ENCODE results near the gene GPC6. TPM values are rescaled to one million over a fixed set of nuclear protein-coding genes. Genes with fewer than 3 reads are reported as not detected.

Gene GPC6
- polyA plus RNA-seq, 1 of the 3 experiments (the other 2 are of a cell fraction) = 6.7 TPM

GRCh38 chr13:93577105-93577504, 350.5 kb downstream of the GPC6 start:
- no peaks in the 10 kb centered on the region for H4K20me1 ChIP-seq (ENCODE audit: insufficient read depth)
- no peaks in the 10 kb centered on the region for H3K4me1 ChIP-seq (ENCODE audit: control insufficient read depth in 1 of 2, insufficient read depth in 2 of 2, low read depth in 1 of 2, low read length in 1 of 2)
- no peak overlapping the region for H3K4me2 ChIP-seq
- no peaks in the 10 kb centered on the region for H3K36me3 ChIP-seq (replicated peaks in 1 of 2; ENCODE audit: control insufficient read depth in 1 of 2, insufficient read depth in 2 of 2, low read length in 1 of 2)
- no peaks in the 10 kb centered on the region for H3F3A ChIP-seq (replicated peaks; ENCODE audit: insufficient read depth)
- H3K9me3 ChIP-seq = no peaks in the 10 kb centered on the region
- 0 out of 2 replicates have a peak, but pooled peaks cover 4% of the 10 kb centered on the region for H3K9me2 ChIP-seq
- H3K27me3 ChIP-seq (ENCODE audit: insufficient read depth) = no peaks in the 10 kb centered on the region
- CTCF ChIA-PET = no interaction called here
- POLR2A ChIA-PET = no interaction called here
- H3K79me2 ChIP-seq (ENCODE audit: insufficient read depth) = no peaks in the 10 kb centered on the region
- WGBS (ENCODE audit: low lambda C conversion rate) = 82% methylated on average over 2 of the region's 2 CpGs
- H3K27ac ChIP-seq (ENCODE audit: low read depth in 2 of 2, low read length in 1 of 2) = no peak overlapping the region
- no peak for TF ChIP-seq JUND (IDR thresholded peaks at IDR 0.05)
- no peak for TF ChIP-seq TAF1 (IDR thresholded peaks at IDR 0.05; ENCODE audit: borderline replicate concordance, low read depth, low read length)
- TF ChIP-seq FOXJ3 (CRISPR knock-in tag; IDR thresholded peaks at IDR 0.05) = no peak
- no peak for TF ChIP-seq RFX5 (IDR thresholded peaks at IDR 0.05; ENCODE audit: low read length)
- no peak for TF ChIP-seq PBX3 (IDR thresholded peaks at IDR 0.05)
- no peak for TF ChIP-seq MEF2A (IDR thresholded peaks at IDR 0.05; ENCODE audit: borderline replicate concordance, low read depth)
- TF ChIP-seq EZH2phosphoT487 (IDR thresholded peaks at IDR 0.05; ENCODE audit: borderline replicate concordance, low read depth) = no peak
- no peak overlapping the region for H3K4me3 ChIP-seq (ENCODE audit: low read depth in 2 of 2, low read length in 1 of 2)
- no peak overlapping the region for H3K9ac ChIP-seq
- no peak overlapping the region for H2AFZ ChIP-seq (ENCODE audit: low read depth)
- DNase-seq = no peak

- H2AFZ ChIP-seq (ENCODE audit: low read depth) = no peak overlapping the region
- no peak overlapping the region for H3K4me3 ChIP-seq (ENCODE audit: low read depth in 2 of 2, low read length in 1 of 2)
- no peak for DNase-seq
- ChIA-PET CTCF (interaction anchor here (1.5 kb wide), 1 partner anchor 11 kb away, joined by 3 read pairs; no protein-coding TSS in a partner anchor), POLR2A (no interaction called here)
- no peaks in the 10 kb centered on the region for H3K36me3 ChIP-seq (replicated peaks in 1 of 2; ENCODE audit: control insufficient read depth in 1 of 2, insufficient read depth in 2 of 2, low read length in 1 of 2)
- no peaks in the 10 kb centered on the region for H3K27me3 ChIP-seq (ENCODE audit: insufficient read depth)
- H3K4me2 ChIP-seq = no peak overlapping the region
- no peaks in the 10 kb centered on the region for H3F3A ChIP-seq (replicated peaks; ENCODE audit: insufficient read depth)
- no peaks in the 10 kb centered on the region for H3K79me2 ChIP-seq (ENCODE audit: insufficient read depth)
- H3K4me1 ChIP-seq (ENCODE audit: control insufficient read depth in 1 of 2, insufficient read depth in 2 of 2, low read depth in 1 of 2, low read length in 1 of 2) = no peaks in the 10 kb centered on the region
- no peaks in the 10 kb centered on the region for H3K9me3 ChIP-seq
- no peak overlapping the region for H3K27ac ChIP-seq (ENCODE audit: low read depth in 2 of 2, low read length in 1 of 2)
- H4K20me1 ChIP-seq (ENCODE audit: insufficient read depth) = no peaks in the 10 kb centered on the region
- H3K9me2 ChIP-seq = no peaks in the 10 kb centered on the region
- no peak overlapping the region for H3K9ac ChIP-seq
- TF ChIP-seq POLR2AphosphoS5 (IDR thresholded peaks at IDR 0.05; ENCODE audit: low read depth, low read length) (no peak), FOSL2 (IDR thresholded peaks at IDR 0.05; ENCODE audit: borderline replicate concordance, low read depth) (no peak), SIN3A (IDR thresholded peaks at IDR 0.05; ENCODE audit: borderline replicate concordance, low read depth, low read length) (no peak), RFX5 (IDR thresholded peaks at IDR 0.05; ENCODE audit: low read length) (no peak), FOXJ3 (CRISPR knock-in tag; IDR thresholded peaks at IDR 0.05) (no peak), IRF3 (IDR thresholded peaks at IDR 0.05; ENCODE audit: low read depth, low read length) (no peak), MXI1 (IDR thresholded peaks at IDR 0.05; ENCODE audit: low read depth, low read length) (no peak), RCOR1 (IDR thresholded peaks at IDR 0.05; ENCODE audit: low read length) (no peak), EP300 (IDR thresholded peaks at IDR 0.05; ENCODE audit: borderline replicate concordance in 1 of 2, low read depth in 1 of 2, low read length in 1 of 2) (no peak), RXRA (IDR thresholded peaks at IDR 0.05; ENCODE audit: borderline replicate concordance, low read depth) (no peak), ELF1 (IDR thresholded peaks at IDR 0.05) (no peak), USF2 (IDR thresholded peaks at IDR 0.05; ENCODE audit: borderline replicate concordance, low read depth, low read length) (no peak), NRF1 (IDR thresholded peaks at IDR 0.05; ENCODE audit: low read depth, low read length) (no peak), PBX3 (IDR thresholded peaks at IDR 0.05) (no peak)
- TF ChIP-seq, protein P1, sequence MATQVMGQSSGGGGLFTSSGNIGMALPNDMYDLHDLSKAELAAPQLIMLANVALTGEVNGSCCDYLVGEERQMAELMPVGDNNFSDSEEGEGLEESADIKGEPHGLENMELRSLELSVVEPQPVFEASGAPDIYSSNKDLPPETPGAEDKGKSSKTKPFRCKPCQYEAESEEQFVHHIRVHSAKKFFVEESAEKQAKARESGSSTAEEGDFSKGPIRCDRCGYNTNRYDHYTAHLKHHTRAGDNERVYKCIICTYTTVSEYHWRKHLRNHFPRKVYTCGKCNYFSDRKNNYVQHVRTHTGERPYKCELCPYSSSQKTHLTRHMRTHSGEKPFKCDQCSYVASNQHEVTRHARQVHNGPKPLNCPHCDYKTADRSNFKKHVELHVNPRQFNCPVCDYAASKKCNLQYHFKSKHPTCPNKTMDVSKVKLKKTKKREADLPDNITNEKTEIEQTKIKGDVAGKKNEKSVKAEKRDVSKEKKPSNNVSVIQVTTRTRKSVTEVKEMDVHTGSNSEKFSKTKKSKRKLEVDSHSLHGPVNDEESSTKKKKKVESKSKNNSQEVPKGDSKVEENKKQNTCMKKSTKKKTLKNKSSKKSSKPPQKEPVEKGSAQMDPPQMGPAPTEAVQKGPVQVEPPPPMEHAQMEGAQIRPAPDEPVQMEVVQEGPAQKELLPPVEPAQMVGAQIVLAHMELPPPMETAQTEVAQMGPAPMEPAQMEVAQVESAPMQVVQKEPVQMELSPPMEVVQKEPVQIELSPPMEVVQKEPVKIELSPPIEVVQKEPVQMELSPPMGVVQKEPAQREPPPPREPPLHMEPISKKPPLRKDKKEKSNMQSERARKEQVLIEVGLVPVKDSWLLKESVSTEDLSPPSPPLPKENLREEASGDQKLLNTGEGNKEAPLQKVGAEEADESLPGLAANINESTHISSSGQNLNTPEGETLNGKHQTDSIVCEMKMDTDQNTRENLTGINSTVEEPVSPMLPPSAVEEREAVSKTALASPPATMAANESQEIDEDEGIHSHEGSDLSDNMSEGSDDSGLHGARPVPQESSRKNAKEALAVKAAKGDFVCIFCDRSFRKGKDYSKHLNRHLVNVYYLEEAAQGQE (IDR thresholded peaks at IDR 0.05; ENCODE audit: low read depth, low read length) = no peak
- TF ChIP-seq, protein P2, sequence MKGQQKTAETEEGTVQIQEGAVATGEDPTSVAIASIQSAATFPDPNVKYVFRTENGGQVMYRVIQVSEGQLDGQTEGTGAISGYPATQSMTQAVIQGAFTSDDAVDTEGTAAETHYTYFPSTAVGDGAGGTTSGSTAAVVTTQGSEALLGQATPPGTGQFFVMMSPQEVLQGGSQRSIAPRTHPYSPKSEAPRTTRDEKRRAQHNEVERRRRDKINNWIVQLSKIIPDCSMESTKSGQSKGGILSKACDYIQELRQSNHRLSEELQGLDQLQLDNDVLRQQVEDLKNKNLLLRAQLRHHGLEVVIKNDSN (IDR thresholded peaks at IDR 0.05; ENCODE audit: borderline replicate concordance, low read depth) = no peak
Measured at GRCh38 chr13:93589788-93590187, 363.2 kb downstream of the GPC6 start.
